Measurements from ENCODE around the gene MTF2.
A peak's percentile ranks its signal among the peaks of the same experiment; 100 is the strongest.
"Not testable (repeated sequence)": the region's sequence is repeated elsewhere in the genome, so short reads cannot be mapped to it uniquely, and the experiment has no call there.

The MTF2 gene

GRCh38 chr1:93078986-93079654 is at the start of gene MTF2:
MTF2 (plus strand) TSS chr1:93079283; CDS start chr1:93079527, 244 bp downstream.
- peak; percentile 94 to 96 for DNase-seq (ENCODE audit: low read depth in 2 of 2)

DNA sequence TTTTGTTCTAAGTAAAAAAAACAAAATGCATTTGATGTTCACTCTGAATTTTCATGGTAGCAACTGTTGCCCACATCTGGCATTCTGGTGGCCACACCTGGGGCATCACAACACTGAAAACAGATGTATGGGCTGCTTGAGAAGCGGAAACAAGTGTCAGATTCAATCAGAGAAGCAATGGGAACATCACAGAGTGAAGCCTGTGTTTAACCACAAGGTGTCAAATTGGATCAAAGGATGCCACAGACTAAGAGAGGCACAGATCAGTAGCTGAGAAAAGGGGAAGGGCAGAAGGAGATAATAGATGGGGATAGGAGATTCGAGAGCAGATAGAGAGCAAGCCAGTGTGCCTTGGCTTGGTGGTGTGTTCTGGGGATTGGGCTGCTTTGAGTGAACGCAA is 49.8 kb upstream of the MTF2 start:
- no peak for DNase-seq (ENCODE audit: low read depth in 2 of 2)

GRCh38 chr1:93030191-93030590 is 48.9 kb upstream of the MTF2 start:
- not testable (repeated sequence) for DNase-seq (ENCODE audit: low read depth in 2 of 2)

DNA sequence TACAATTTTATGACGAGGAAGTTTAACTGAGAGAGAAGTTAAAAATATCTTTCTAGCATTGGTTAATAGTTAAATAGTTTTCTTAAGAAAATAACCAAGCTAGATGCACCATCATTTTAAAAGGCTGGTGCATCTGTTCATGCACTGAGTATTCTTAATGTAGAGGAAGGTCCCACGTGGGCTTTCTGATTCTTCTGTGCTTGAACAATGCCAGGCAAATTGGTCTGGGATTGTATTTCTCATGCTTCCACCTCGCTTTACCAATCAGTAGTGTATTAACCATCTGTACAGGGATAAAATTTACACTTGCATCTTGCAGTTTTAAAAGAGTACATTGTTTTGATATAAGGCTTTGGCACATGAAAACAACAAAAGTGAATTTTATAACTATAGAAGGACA is 47.4 kb upstream of the MTF2 start:
- no peak for DNase-seq (ENCODE audit: low read depth in 2 of 2)

DNA sequence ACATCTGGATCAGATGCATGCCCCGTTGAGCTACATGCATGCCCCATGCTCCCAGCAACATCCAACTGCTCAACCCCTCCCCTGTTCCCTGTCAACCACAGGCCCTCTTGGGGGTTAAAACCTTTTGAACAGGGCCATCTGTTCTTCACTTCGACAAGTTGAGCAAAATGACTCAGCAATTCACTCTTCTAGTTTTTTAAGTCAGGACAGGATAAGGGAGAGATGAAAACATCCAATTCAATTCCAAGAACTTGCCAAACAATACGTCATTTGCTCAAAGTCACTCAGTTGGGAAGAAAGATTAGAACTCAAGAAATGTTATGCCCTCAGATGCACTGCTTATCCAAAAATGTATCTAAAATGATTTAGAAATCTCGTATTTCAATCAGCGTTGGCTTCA is 46.1 kb upstream of the MTF2 start:
- no peak for DNase-seq (ENCODE audit: low read depth in 2 of 2)

DNA sequence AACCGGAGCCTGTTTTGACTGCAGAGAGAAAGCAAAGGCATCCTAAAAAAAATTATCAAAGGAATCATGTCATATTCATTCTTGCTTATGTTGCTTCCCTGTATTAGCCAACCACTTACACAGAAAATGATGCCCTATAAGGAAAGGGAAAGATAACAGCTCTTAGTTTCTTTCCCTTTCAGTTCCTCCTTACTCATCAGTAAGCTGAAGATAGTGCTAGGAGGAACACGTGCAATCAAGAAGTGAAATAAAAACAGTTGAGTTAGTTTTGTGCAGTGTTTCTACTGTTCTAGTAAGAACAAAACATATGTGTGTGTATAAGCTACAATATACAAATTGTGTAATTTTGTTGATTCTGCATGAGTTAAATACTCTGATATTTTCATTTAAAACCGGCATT is 45.3 kb upstream of the MTF2 start:
- no peak for DNase-seq (ENCODE audit: low read depth in 2 of 2)

DNA sequence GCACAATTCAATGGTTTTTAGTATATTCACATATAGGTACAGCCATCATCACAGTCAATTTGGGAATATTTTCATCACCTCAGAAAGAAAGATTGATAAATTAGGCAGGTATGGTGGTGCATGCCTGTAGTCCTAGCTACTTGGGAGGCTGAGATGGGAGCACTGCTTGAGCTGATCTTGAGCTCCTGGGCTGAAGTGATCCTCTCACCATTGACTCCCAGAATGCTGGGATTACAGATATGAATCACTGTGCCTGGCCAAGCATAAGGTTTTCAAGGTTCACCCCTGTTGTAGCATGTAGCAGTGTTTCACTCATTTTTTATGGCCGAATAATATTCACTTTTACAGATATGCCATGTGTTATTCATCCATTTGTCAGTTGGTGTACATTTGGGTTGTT is 44.7 kb upstream of the MTF2 start:
- no peak for DNase-seq (ENCODE audit: low read depth in 2 of 2)

DNA sequence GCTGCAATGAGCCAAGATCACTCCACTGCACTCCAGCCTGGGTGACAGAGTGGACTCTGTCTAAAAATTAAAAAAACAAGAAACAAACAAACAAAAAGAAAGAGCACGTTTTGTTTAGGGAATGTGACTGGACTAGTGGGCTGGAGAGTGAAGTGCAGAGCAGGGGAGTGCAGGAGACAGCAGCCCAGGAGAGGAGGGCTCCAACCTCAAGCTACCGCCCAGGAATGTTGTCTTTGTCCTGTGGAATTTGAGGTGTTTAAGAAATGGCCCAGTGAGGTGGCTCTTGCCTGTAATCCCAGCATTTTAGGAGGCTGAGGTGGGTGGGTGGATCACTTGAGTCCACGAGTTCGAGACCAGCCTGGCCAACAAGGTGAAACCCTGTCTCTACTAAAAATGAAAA is 42.4 kb upstream of the MTF2 start:
- DNase-seq (ENCODE audit: low read depth in 2 of 2) = no peak

DNA sequence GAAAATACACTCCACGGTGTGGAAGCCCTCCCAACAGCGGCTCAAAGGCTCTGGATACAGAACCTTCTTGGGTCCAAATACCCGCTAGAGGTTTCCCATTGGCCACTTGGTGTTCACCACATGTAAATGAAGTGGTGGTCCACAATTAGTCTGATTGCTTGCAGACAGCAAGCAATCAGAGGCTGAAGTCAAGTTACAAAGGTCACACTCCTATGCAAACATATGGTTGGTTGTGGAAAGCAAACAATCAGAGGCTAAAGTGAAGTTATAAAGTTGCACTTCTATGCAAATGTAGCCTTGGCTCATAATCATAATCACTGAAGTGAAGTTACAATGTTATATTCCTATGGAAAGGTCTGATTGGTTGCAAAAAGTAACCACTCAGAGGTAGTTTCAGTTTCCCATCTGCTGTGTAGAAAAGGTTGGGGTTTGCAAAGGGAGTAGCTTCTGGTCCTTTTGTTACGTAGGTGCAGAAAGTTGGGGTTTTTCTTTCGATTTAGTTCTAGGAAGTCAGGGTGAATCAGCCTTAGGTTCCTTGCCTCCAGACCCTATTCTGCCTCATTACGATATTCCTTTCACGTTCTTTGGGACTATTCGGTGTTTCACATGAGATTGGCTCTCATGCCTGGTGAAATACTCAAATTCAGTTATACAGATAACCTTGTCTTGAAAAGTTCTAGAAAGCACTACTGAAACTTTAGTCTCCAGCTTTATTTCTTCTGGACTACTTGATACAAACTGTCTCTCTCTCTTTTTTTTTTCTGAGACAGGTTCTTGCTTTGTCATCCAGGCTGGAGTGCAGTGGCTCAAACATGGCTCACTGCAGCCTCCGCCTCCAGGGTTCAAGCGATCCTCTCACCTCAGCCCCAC is 36.7 kb upstream of the MTF2 start:
- no peak for DNase-seq (ENCODE audit: low read depth in 2 of 2)

GRCh38 chr1:93043057-93043557 is 36.0 kb upstream of the MTF2 start:
- DNase-seq (ENCODE audit: low read depth in 2 of 2) = no peak

DNA sequence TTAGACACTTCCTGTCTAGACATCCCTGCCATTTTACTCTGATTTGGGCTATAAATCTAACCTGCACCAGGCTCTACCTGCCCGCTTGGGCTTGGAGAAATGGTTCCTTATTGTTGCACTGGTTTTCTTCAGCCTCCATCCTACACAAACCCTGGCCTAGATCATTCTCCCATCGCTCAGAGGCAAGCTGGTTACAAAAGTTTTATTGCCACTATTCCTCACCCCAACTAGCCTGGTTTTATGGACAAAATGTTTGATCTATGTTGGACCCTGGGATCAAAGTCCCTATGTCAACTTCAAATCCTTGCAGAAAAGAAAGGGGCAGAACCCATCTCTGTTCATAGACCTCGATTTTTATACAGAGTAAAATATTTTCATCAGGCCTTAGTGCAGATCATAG is 31.5 kb upstream of the MTF2 start:
- DNase-seq (ENCODE audit: low read depth in 2 of 2) = no peak

DNA sequence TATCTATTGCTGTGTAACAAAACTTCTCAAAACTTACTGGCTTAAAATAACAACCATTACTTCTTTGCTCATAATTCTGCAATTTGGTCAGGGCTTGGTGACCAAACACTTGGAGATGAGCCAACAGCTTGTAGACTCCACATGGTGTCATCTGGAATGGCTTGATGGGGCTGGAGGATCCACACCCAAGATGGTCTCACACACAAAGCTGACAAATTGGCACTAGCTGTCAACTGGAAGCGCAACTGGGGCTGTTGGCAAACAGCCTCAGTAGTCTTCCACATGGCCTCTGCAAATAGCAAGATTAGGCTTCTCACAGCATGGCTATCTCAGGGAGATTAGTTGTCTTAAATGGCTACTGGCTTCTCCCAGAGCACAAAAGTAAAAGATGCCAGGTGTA is 27.1 kb upstream of the MTF2 start:
- no peak for DNase-seq (ENCODE audit: low read depth in 2 of 2)

DNA sequence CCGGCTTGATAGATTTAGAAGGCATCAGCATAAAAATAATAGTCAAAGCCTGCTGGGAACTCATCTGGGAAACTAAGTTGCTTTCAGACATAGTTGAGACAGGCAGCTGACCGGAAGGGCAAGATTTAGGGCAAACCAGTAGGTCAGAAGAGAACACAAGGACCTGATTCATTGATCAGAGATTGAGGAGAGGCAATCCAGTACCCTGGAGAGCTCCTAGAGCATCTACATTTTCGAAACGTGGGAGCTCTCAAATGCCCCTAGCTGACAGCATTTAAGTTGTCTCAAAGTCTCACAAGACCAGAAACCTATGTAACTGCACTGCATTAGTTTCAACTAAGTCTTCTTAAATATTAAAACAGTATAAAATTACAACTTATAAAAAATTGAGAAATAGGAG is 22.9 kb upstream of the MTF2 start:
- DNase-seq (ENCODE audit: low read depth in 2 of 2) = peak in 1 of 2 experiments; percentile 4

GRCh38 chr1:93056649-93057048 is 22.4 kb upstream of the MTF2 start:
- DNase-seq (ENCODE audit: low read depth in 2 of 2) = no peak

DNA sequence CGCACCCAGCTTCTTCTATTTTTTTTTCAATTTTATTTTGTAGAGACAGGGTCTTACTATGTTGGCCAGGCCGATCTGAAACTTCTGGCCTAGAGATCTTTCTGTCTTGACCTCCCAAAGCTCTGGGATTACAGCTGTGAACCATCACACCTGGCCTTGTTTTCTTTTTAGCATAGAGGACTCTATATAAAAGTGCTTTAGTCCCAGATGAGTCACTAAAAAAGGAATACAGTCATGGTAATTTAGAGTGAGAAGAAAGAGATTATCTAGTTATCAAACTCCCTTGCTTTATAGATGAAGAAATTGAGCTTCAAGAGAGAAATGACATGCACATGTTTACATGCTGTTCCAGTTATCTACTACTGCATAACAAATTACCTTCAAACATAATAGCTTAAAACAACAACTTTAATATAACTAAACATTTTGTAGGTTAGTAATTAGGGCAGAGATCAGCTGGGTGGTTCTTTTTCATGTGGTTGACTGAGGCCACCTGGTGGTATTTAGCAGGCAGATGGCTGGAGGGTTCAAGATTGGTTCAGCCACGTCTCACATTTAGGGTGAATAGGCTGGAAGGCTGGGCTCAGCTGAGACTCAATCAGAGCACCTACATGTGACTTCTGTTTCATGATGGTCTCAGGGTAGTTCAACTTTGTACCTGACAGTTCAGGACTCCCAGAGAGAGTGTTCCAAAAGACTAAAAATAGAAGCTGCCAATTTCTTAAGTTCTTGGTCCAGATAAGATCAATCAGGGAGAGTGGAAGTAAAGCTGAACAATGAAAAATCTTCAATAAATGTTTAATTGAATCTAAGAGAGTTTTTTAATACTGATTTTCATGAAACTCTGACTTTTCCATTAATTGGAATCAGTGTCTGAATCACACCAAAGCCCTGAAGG is 16.9 kb upstream of the MTF2 start:
- no peak for DNase-seq (ENCODE audit: low read depth in 2 of 2)

GRCh38 chr1:93076268-93076667 is 2.8 kb upstream of the MTF2 start:
- DNase-seq (ENCODE audit: low read depth in 2 of 2) = no peak

DNA sequence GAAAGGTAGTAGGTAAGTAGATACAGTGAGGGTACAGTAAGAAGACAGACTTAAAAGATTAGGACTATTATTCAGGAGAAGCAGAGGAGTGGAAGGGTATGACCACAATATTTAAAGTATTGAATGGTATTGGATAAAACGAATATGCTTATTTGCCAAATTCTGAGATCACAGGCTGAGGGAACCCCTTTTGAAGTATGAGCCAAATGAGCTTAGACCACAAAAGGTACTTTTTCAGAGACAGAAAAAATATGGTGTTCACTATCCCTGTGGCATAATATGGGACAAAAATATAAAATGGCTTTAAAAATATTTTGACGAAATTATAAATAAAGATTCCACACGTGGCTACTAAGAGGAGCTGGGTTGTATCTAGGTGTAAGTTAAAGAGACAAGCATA is 880 bp upstream of the MTF2 start:
- no peak for DNase-seq (ENCODE audit: low read depth in 2 of 2)

GRCh38 chr1:93078638-93078985 is 471 bp upstream of the MTF2 start:
- no peak for DNase-seq (ENCODE audit: low read depth in 2 of 2)

GRCh38 chr1:93079685-93080141 is 630 bp downstream of the MTF2 start:
- no peak for DNase-seq (ENCODE audit: low read depth in 2 of 2)

DNA sequence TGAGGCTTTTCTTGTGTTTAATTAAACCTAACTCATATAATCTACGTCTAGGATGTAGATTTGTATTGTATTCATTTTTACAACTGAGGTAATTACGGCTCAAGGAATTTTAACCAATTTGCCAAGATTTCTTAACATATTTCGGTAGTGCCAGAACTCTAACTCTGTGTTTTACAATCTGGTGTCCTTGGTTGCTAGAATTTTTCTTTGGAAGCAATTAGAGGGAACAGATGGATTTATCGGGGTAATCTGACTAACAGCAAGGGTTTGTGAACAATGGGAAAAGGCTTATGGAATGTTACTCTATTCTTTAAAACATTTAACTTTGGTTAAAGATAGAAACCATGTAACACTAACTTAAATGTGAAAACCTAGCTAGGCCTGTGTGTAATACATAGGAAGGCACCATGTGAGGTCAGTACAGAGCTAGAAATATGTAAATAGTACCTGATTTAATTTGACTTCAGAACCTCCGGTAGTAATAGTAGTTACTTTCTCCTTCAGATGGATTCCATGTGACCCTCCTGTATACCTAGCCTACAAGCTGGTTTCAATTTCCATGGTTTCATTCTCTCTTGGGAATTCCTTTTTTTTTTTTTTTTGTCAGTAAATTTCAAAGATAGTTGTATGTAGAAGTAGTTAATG is 1.2 kb downstream of the MTF2 start:
- DNase-seq (ENCODE audit: low read depth in 2 of 2) = peak; percentile 49 to 54

- DNase-seq (ENCODE audit: low read depth in 2 of 2) = peak; percentile 82 to 83
Observed at GRCh38 chr1:93081716-93082115, 2.6 kb downstream of the MTF2 start.

DNA sequence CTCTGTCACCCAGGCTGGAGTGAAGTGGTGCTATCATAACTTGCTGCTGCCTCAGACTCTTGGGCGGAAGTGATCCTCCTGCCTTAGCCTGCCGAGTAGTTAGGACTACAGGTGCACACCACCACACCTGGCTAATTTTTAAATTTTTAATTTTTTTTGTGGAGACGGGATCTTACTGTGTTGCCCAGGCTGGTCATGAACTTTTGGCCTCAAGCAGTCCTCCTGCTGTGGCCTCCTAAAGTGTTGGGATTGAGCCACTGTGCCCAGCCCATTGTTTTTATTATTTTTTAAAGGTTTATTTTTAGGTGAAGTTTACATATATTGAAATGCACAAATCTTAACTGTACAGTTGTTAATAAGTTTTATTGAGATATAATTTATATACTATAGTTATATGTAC is 3.2 kb downstream of the MTF2 start:
- DNase-seq (ENCODE audit: low read depth in 2 of 2) = no peak
